K562 (cell line): ENCODE results near the gene ACLY. TPM values are rescaled to one million over a fixed set of nuclear protein-coding genes. Genes with fewer than 3 reads are reported as not detected.

Experiments
- ATAC-seq: fragments of 200-7000 bp; cut with Tn5 transposase; 3 replicates; pipeline ENCODE4 v1.9.1; 2020; ENCODE audit warnings: moderate library complexity
- BruUV-seq: library from RNA; stranded (reverse); fragments of 400-500 nt; replicated peaks from 2 replicates; lab custom pipeline; 2021; lab: Mats Ljungman, UMichigan
- CTCF ChIA-PET: fragments of 300-600 bp; formaldehyde crosslinking; extraction: SDS; loops from one replicate; lab custom pipeline; 2021; ENCODE audit warnings: low intra/inter-chr PET ratio; lab: Yijun Ruan, JAX
- POLR2A ChIA-PET: fragments of 300-600, 350-650 bp; sonication (Branson Sonifier 250); formaldehyde crosslinking; extraction: SDS; loops from one replicate; lab custom pipeline; 2021; ENCODE audit warnings: antibody characterized with exemption, inconsistent platforms; lab: Yijun Ruan, JAX
- DNase-seq, 4 experiments: peaks; one replicate each; pipeline versions ENCODE4 v3.0.0 to v3.0.0-alpha.2; 2011 to 2018; ENCODE audit warnings: low spot score in 3 of 4, mixed read lengths in 3 of 4; ENCODE audit errors: extremely low read depth in 1 of 4
- FAIRE-seq: peaks from 2 replicates; lab custom pipeline; 2011; peaks lifted over from hg19 to GRCh38; lab: Jason Lieb, UNC
- H2AFZ ChIP-seq: 2 replicates; pipeline ENCODE4 v1.6.0; 2011; ENCODE audit warnings: low read depth, low read length, control low read depth, inconsistent platforms
- H3K27ac ChIP-seq: fragments of 200-600 bp; 3 replicates; pipeline ENCODE4 v1.8.0; 2011; ENCODE audit warnings: low read depth, mild to moderate bottlenecking, control low read depth, inconsistent platforms, low read length, moderate library complexity, mixed read lengths; ENCODE audit errors: extremely low read depth
- H3K27me3 ChIP-seq, 2 experiments: fragments of 300-600 bp in 1 of 2; 2 replicates in 1 of 2; 3 replicates in 1 of 2; pipeline versions ENCODE4 v1.6.0 to v1.8.0; 2011; ENCODE audit warnings: inconsistent platforms in 2 of 2, low read length in 2 of 2, mild to moderate bottlenecking in 1 of 2, mixed read lengths in 1 of 2, moderate library complexity in 1 of 2; ENCODE audit not compliant: control insufficient read depth in 2 of 2, insufficient read depth in 2 of 2
- H3K36me3 ChIP-seq: fragments of 300-600 bp; 3 replicates; pipeline ENCODE4 v1.8.0; 2011; ENCODE audit warnings: mild to moderate bottlenecking, low read length, inconsistent platforms; ENCODE audit not compliant: control insufficient read depth, insufficient read depth
- H3K4me1 ChIP-seq, 2 experiments: fragments of 200-600 bp in 1 of 2; replicated peaks in 1 of 2; 2 replicates in 1 of 2; 3 replicates in 1 of 2; pipeline versions ENCODE4 v1.5.1 to v1.8.0; 2011; ENCODE audit warnings: inconsistent platforms in 2 of 2, low read length in 2 of 2, mild to moderate bottlenecking in 1 of 2, mixed read lengths in 1 of 2, moderate library complexity in 1 of 2; ENCODE audit not compliant: control insufficient read depth in 2 of 2, insufficient read depth in 2 of 2
- H3K4me2 ChIP-seq: 2 replicates; pipeline ENCODE4 v1.6.1; 2011; ENCODE audit warnings: low read length, control low read depth, inconsistent platforms, mixed read lengths; ENCODE audit not compliant: insufficient read depth
- H3K4me3 ChIP-seq: fragments of 200-600 bp; sonication (generic), shearing (Covaris generic); 2 replicates; pipeline ENCODE4 v1.5.1; 2016; ENCODE audit warnings: control low read depth, inconsistent platforms
- H3K79me2 ChIP-seq: fragments of 200-600 bp; 3 replicates; pipeline ENCODE4 v1.8.0; 2011; ENCODE audit warnings: low read length, inconsistent platforms; ENCODE audit not compliant: control insufficient read depth, insufficient read depth
- H3K9ac ChIP-seq, 2 experiments: 2 replicates each; pipeline versions ENCODE4 v1.6.0 to v1.6.1; 2011; ENCODE audit warnings: low read depth in 2 of 2, low read length in 2 of 2, control low read depth in 1 of 2, inconsistent platforms in 1 of 2, mild to moderate bottlenecking in 1 of 2, mixed read lengths in 1 of 2; ENCODE audit not compliant: insufficient read depth in 1 of 2
- H3K9me1 ChIP-seq: one replicate; pipeline ENCODE4 v1.6.0; 2011; ENCODE audit warnings: inconsistent platforms, mild to moderate bottlenecking, low read length, moderate library complexity; ENCODE audit not compliant: control insufficient read depth, insufficient read depth
- H3K9me3 ChIP-seq: replicated peaks from 2 replicates; pipeline ENCODE4 v1.5.1; 2011; ENCODE audit warnings: low read depth, low read length, inconsistent platforms; ENCODE audit not compliant: control insufficient read depth, insufficient read depth
- H4K20me1 ChIP-seq: replicated peaks from 2 replicates; pipeline ENCODE4 v1.6.1; 2011; ENCODE audit warnings: low read length, inconsistent platforms, mixed read lengths; ENCODE audit not compliant: control insufficient read depth, insufficient read depth
- C11orf30 ChIP-seq: fragments of 450-650 bp; IDR thresholded peaks from 2 replicates; pipeline ENCODE4 v1.6.1; 2016; ENCODE audit warnings: low read depth, mild to moderate bottlenecking
- CEBPB ChIP-seq: fragments of 450-650 bp; IDR thresholded peaks from 2 replicates; pipeline ENCODE4 v1.6.1; 2016; ENCODE audit warnings: missing genetic modification characterization, missing compliant biosample characterization
- DACH1 ChIP-seq: fragments of 450-650 bp; IDR thresholded peaks from 2 replicates; pipeline ENCODE4 v1.6.1; 2018; ENCODE audit not compliant: partially characterized antibody
- HNRNPLL ChIP-seq: fragments of 200-400 bp; formaldehyde crosslinking; IDR thresholded peaks from 2 replicates; pipeline ENCODE4 v1.6.1; 2017; ENCODE audit warnings: low read length, low read depth, mild to moderate bottlenecking; ENCODE audit not compliant: poor library complexity, severe bottlenecking
- KLF10 ChIP-seq: fragments of 250-450 bp; sonication (Bioruptor Pico); IDR thresholded peaks from 2 replicates; pipeline ENCODE4 v1.6.1; 2021; ENCODE audit warnings: matching md5 sums
- LEF1 ChIP-seq: fragments of 450-650 bp; IDR thresholded peaks from 2 replicates; pipeline ENCODE4 v1.6.1; 2016; ENCODE audit warnings: mild to moderate bottlenecking
- MCM7 ChIP-seq, 2 experiments: fragments of 450-650 bp; IDR thresholded peaks; 2 replicates each; pipeline ENCODE4 v1.6.1; 2016 to 2018
- NBN ChIP-seq: fragments of 450-650 bp; IDR thresholded peaks from 2 replicates; pipeline ENCODE4 v1.6.1; 2016; ENCODE audit warnings: low read depth, mild to moderate bottlenecking
- NR3C1 ChIP-seq: sonication (generic); formaldehyde crosslinking; IDR thresholded peaks from 2 replicates; pipeline ENCODE4 v1.8.1; 2022; ENCODE audit warnings: missing genetic modification reagents
- PML ChIP-seq: IDR thresholded peaks from 2 replicates; pipeline ENCODE4 v1.6.1; 2012; ENCODE audit warnings: low read length, inconsistent platforms
- SMARCB1 ChIP-seq: IDR thresholded peaks from 2 replicates; pipeline ENCODE4 v1.6.1; 2011; ENCODE audit warnings: improper control_type of control experiment, low read depth; ENCODE audit not compliant: insufficient read length
- TFE3 ChIP-seq: fragments of 450-650 bp; formaldehyde crosslinking; IDR thresholded peaks from 2 replicates; pipeline ENCODE4 v1.4.0; 2020; ENCODE audit warnings: mild to moderate bottlenecking, mixed read lengths
- XRCC5 ChIP-seq: fragments of 200-400 bp; formaldehyde crosslinking; IDR thresholded peaks from 2 replicates; pipeline ENCODE4 v1.6.1; 2017; ENCODE audit warnings: low read depth, mild to moderate bottlenecking, low read length
- ZNF165 ChIP-seq: fragments of 250-450 bp; sonication (Bioruptor Pico); IDR thresholded peaks from 2 replicates; pipeline ENCODE4 v1.4.0; 2020; ENCODE audit warnings: borderline replicate concordance
- ZNF23 ChIP-seq: fragments of 250-450 bp; sonication (Bioruptor Pico); IDR thresholded peaks from 2 replicates; pipeline ENCODE4 v1.4.0; 2020; ENCODE audit warnings: mild to moderate bottlenecking
- ZNF511 ChIP-seq: sonication (generic); formaldehyde crosslinking; IDR thresholded peaks from 2 replicates; pipeline ENCODE4 v1.8.0; 2022; ENCODE audit warnings: mild to moderate bottlenecking, missing genetic modification reagents
- WGBS: fragments of 100-300 bp; shearing (Covaris generic); methylation state at CpG from one replicate; pipeline ENCODE4 v1.1.6; 2016; ENCODE audit warnings: low coverage, mixed read lengths; ENCODE audit not compliant: insufficient coverage; ENCODE audit errors: missing lambda C conversion rate; 5-methylcytosine and 5-hydroxymethylcytosine counted together
- in situ Hi-C: fragments of 300-500 bp; cut with MboI; formaldehyde crosslinking; loops from 4 replicates; pipeline ENCODE4 v1.15.0; 2018; ENCODE audit warnings: inconsistent platforms, mixed read lengths
- intact Hi-C: fragments of 100-400 bp; cut with micrococcal nuclease; formaldehyde crosslinking; loops from 2 replicates; pipeline ENCODE4 v1.14.2; 2022
- polyA plus RNA-seq, 8 experiments: library from polyadenylated mRNA; depleted of rRNA in 4 of 8; stranded (reverse) in 5 of 8; unstranded in 3 of 8; fragments of >200 nt; fragmentation: Nextera tagmentation in 2 of 8; fragmentation: Illumina TruSeq in 1 of 8; extraction: Ambion mirVana in 2 of 8; extraction: Trizol in 1 of 8; gene quantifications; 2 replicates each; pipeline versions ENCODE4 v1.2.1 to v1.2.3, GENCODE V29; 2011 to 2014; ENCODE audit warnings: inconsistent platforms in 1 of 8, missing spikeins in 1 of 8
- total RNA-seq, 7 experiments: library from RNA; depleted of rRNA in 6 of 7; stranded (reverse); fragments of >200 nt in 6 of 7; fragmentation: Illumina TruSeq in 2 of 7; extraction: Trizol in 2 of 7; gene quantifications; 2 replicates each; pipeline versions ENCODE4 v1.2.1 to v1.2.3, GENCODE V29; 2011 to 2021; ENCODE audit warnings: low replicate concordance in 1 of 7
- TF ChIP-seq, protein P1 (sequence below), 2 experiments: IDR thresholded peaks; 2 replicates each; pipeline ENCODE4 v1.6.1; 2012; ENCODE audit warnings: improper control_type of control experiment in 2 of 2, low read depth in 2 of 2, low read length in 2 of 2, borderline replicate concordance in 1 of 2

ACLY gene
- total and polyA plus RNA-seq, 9 of the 15 experiments (the other 6 are each of a cell fraction or from before 2014, with no cell fraction given): 42.9 to 280 (median 125) TPM

DNA sequence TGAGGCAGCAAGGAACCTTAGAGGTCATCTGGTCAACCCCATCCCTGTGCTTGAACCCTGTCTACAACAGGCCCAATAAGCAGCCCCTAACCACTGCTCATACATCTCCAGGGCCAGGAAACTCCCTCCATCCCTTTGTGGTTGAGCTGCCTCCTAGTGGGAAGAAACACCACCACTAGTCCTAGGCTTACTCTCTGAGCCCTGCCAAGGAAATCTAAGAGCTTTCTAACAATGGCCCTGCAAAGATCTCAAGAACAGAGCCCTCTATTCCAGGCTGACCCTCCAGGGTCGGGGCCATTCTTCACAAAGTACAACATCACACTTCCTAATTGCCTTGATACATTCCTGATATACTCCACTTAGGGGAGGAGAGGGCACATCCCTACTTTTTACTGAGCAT lies 5.8 kb downstream of the ACLY start:
- TF ChIP-seq TFE3 (CRISPR knock-in tag): no peak
- TF ChIP-seq XRCC5: no peak
- no peak for TF ChIP-seq ZNF165
- TF ChIP-seq, protein P1, sequence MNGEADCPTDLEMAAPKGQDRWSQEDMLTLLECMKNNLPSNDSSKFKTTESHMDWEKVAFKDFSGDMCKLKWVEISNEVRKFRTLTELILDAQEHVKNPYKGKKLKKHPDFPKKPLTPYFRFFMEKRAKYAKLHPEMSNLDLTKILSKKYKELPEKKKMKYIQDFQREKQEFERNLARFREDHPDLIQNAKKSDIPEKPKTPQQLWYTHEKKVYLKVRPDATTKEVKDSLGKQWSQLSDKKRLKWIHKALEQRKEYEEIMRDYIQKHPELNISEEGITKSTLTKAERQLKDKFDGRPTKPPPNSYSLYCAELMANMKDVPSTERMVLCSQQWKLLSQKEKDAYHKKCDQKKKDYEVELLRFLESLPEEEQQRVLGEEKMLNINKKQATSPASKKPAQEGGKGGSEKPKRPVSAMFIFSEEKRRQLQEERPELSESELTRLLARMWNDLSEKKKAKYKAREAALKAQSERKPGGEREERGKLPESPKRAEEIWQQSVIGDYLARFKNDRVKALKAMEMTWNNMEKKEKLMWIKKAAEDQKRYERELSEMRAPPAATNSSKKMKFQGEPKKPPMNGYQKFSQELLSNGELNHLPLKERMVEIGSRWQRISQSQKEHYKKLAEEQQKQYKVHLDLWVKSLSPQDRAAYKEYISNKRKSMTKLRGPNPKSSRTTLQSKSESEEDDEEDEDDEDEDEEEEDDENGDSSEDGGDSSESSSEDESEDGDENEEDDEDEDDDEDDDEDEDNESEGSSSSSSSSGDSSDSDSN (IDR thresholded peaks at IDR 0.05; ENCODE audit: borderline replicate concordance in 1 of 2, low read depth in 2 of 2, low read length in 2 of 2): no peak
- TF ChIP-seq SMARCB1: no peak
- no peak for TF ChIP-seq NR3C1 (CRISPR knock-in tag)
- no peak for TF ChIP-seq C11orf30
- no peak for TF ChIP-seq CEBPB (tag)
- TF ChIP-seq HNRNPLL: no peak
- no peak for TF ChIP-seq ZNF23 (CRISPR knock-in tag)
- no peak for TF ChIP-seq LEF1
- TF ChIP-seq MCM7 (IDR thresholded peaks at IDR 0.05): no peak
- TF ChIP-seq KLF10 (CRISPR knock-in tag): no peak
- no peak for TF ChIP-seq ZNF511 (CRISPR knock-in tag)
- TF ChIP-seq NBN: no peak
- no peak for TF ChIP-seq PML
- no peak for TF ChIP-seq DACH1
- Histone ChIP-seq H3K9ac (no peak overlapping the region), H3K4me2 (no peak overlapping the region), H3K36me3 (peaks cover 94% of the 10 kb centered on the region), H2AFZ (no peak overlapping the region), H3K9me1 (peaks cover 10% of the 10 kb centered on the region), H3K4me1 (peaks cover 16 to 30% of the 10 kb centered on the region in 2 experiments; a peak in 4 of 5 replicates), H3K27me3 (no peaks in the 10 kb centered on the region), H3K9me3 (no peaks in the 10 kb centered on the region), H3K27ac (no peak overlapping the region), H3K4me3 (no peak overlapping the region), H3K79me2 (peaks cover 59% of the 10 kb centered on the region), H4K20me1 (peaks cover 32% of the 10 kb centered on the region)
- DNase-seq (no peak), ATAC-seq (no peak), FAIRE-seq (no peak)
- in situ Hi-C loops: no loop called here
- no TSS peak for BruUV-seq
- WGBS: 100% methylated on average over 1 of the region's 1 CpG
- intact Hi-C loops: no loop called here
- ChIA-PET CTCF (interaction anchor here (0.6 kb wide), 1 partner anchor 264 kb away, joined by 4 read pairs; no protein-coding TSS in a partner anchor), POLR2A (interaction anchor here (0.7 to 1.9 kb wide), 3 partner anchors 8 to 161 kb away, joined by 3 to 7 read pairs (median 3); no protein-coding TSS in a partner anchor)
